ENCODE results near the gene NXPE3.
A peak's percentile ranks its signal among the peaks of the same experiment; 100 is the strongest.

The NXPE3 gene

GRCh38 chr3:101828276-101828675 is 49.3 kb downstream of the NXPE3 start:
- Mint-ChIP-seq H3K4me1 (ENCODE audit: low read depth) (peaks cover 54% of the 10 kb centered on the region), H3K36me3 (ENCODE audit: low read depth) (peaks cover 10% of the 10 kb centered on the region), H3K4me3 (peak overlapping the region; percentile 88), H3K27me3 (ENCODE audit: low read depth) (no peaks in the 10 kb centered on the region), H3K9me3 (no peaks in the 10 kb centered on the region), H3K27ac (peak overlapping the region; percentile 90)
- no peak for DNase-seq (ENCODE audit: low spot score)

- H3K4me3 Mint-ChIP-seq: peak overlapping the region; percentile 88
- peaks cover 10% of the 10 kb centered on the region for H3K36me3 Mint-ChIP-seq (ENCODE audit: low read depth)
- peak overlapping the region; percentile 90 for H3K27ac Mint-ChIP-seq
- peak; percentile 59 for DNase-seq (ENCODE audit: low spot score)
- H3K9me3 Mint-ChIP-seq: no peaks in the 10 kb centered on the region
- no peaks in the 10 kb centered on the region for H3K27me3 Mint-ChIP-seq (ENCODE audit: low read depth)
- H3K4me1 Mint-ChIP-seq (ENCODE audit: low read depth): peaks cover 60% of the 10 kb centered on the region
Observed at GRCh38 chr3:101828691-101829436, 49.9 kb downstream of the NXPE3 start.

- H3K36me3 Mint-ChIP-seq (ENCODE audit: low read depth): peaks cover 10% of the 10 kb centered on the region
- H3K27me3 Mint-ChIP-seq (ENCODE audit: low read depth): no peaks in the 10 kb centered on the region
- H3K4me3 Mint-ChIP-seq: peak overlapping the region; percentile 88
- H3K27ac Mint-ChIP-seq: peak overlapping the region; percentile 90
- H3K4me1 Mint-ChIP-seq (ENCODE audit: low read depth): peaks cover 63% of the 10 kb centered on the region
- H3K9me3 Mint-ChIP-seq: no peaks in the 10 kb centered on the region
- no peak for DNase-seq (ENCODE audit: low spot score)
Observed at GRCh38 chr3:101829437-101829830, 50.4 kb downstream of the NXPE3 start.

- Mint-ChIP-seq H3K4me3 (peak overlapping the region; percentile 88), H3K36me3 (ENCODE audit: low read depth) (peaks cover 10% of the 10 kb centered on the region), H3K27ac (no peak overlapping the region), H3K9me3 (no peaks in the 10 kb centered on the region), H3K4me1 (ENCODE audit: low read depth) (peaks cover 65% of the 10 kb centered on the region), H3K27me3 (ENCODE audit: low read depth) (no peaks in the 10 kb centered on the region)
- DNase-seq (ENCODE audit: low spot score): no peak
Observed at GRCh38 chr3:101829874-101830273, 50.9 kb downstream of the NXPE3 start.

GRCh38 chr3:101833446-101833974 is 54.5 kb downstream of the NXPE3 start:
- H3K36me3 Mint-ChIP-seq (ENCODE audit: low read depth): peaks cover 10% of the 10 kb centered on the region
- H3K4me3 Mint-ChIP-seq: no peak overlapping the region
- no peaks in the 10 kb centered on the region for H3K27me3 Mint-ChIP-seq (ENCODE audit: low read depth)
- no peaks in the 10 kb centered on the region for H3K9me3 Mint-ChIP-seq
- DNase-seq (ENCODE audit: low spot score): peak; percentile 35
- no peak overlapping the region for H3K27ac Mint-ChIP-seq
- peaks cover 53% of the 10 kb centered on the region for H3K4me1 Mint-ChIP-seq (ENCODE audit: low read depth)

GRCh38 chr3:101835676-101836075 is 56.7 kb downstream of the NXPE3 start:
- H3K36me3 Mint-ChIP-seq (ENCODE audit: low read depth): peaks cover 11% of the 10 kb centered on the region
- H3K9me3 Mint-ChIP-seq: no peaks in the 10 kb centered on the region
- H3K27ac Mint-ChIP-seq: no peak overlapping the region
- H3K27me3 Mint-ChIP-seq (ENCODE audit: low read depth): no peaks in the 10 kb centered on the region
- DNase-seq (ENCODE audit: low spot score): no peak
- peaks cover 34% of the 10 kb centered on the region for H3K4me1 Mint-ChIP-seq (ENCODE audit: low read depth)
- no peak overlapping the region for H3K4me3 Mint-ChIP-seq

- H3K36me3 Mint-ChIP-seq (ENCODE audit: low read depth): peaks cover 11% of the 10 kb centered on the region
- DNase-seq (ENCODE audit: low spot score): no peak
- H3K4me3 Mint-ChIP-seq: no peak overlapping the region
- H3K4me1 Mint-ChIP-seq (ENCODE audit: low read depth): peaks cover 31% of the 10 kb centered on the region
- H3K27me3 Mint-ChIP-seq (ENCODE audit: low read depth): no peaks in the 10 kb centered on the region
- H3K9me3 Mint-ChIP-seq: no peaks in the 10 kb centered on the region
- no peak overlapping the region for H3K27ac Mint-ChIP-seq
Observed at GRCh38 chr3:101836160-101836559, 57.1 kb downstream of the NXPE3 start.

- Mint-ChIP-seq H3K9me3 (peaks cover 2% of the 10 kb centered on the region), H3K4me3 (no peak overlapping the region), H3K27me3 (ENCODE audit: low read depth) (no peaks in the 10 kb centered on the region), H3K27ac (no peak overlapping the region), H3K4me1 (ENCODE audit: low read depth) (peaks cover 29% of the 10 kb centered on the region), H3K36me3 (ENCODE audit: low read depth) (peaks cover 9% of the 10 kb centered on the region)
- no peak for DNase-seq (ENCODE audit: low spot score)
Observed at GRCh38 chr3:101836652-101837598, 57.9 kb downstream of the NXPE3 start.

GRCh38 chr3:101838691-101839090 is 59.7 kb downstream of the NXPE3 start:
- H3K9me3 Mint-ChIP-seq: peaks cover 8% of the 10 kb centered on the region
- no peak overlapping the region for H3K4me3 Mint-ChIP-seq
- peaks cover 20% of the 10 kb centered on the region for H3K4me1 Mint-ChIP-seq (ENCODE audit: low read depth)
- H3K27ac Mint-ChIP-seq: no peak overlapping the region
- DNase-seq (ENCODE audit: low spot score): no peak
- no peaks in the 10 kb centered on the region for H3K27me3 Mint-ChIP-seq (ENCODE audit: low read depth)
- peaks cover 17% of the 10 kb centered on the region for H3K36me3 Mint-ChIP-seq (ENCODE audit: low read depth)

- Mint-ChIP-seq H3K9me3 (peaks cover 8% of the 10 kb centered on the region), H3K36me3 (ENCODE audit: low read depth) (peaks cover 15% of the 10 kb centered on the region), H3K4me1 (ENCODE audit: low read depth) (peaks cover 7% of the 10 kb centered on the region), H3K4me3 (no peak overlapping the region), H3K27me3 (ENCODE audit: low read depth) (no peaks in the 10 kb centered on the region), H3K27ac (no peak overlapping the region)
- no peak for DNase-seq (ENCODE audit: low spot score)
Observed at GRCh38 chr3:101840066-101840465, 61.1 kb downstream of the NXPE3 start.

GRCh38 chr3:101842245-101842934 is 63.4 kb downstream of the NXPE3 start:
- peaks cover 15% of the 10 kb centered on the region for H3K36me3 Mint-ChIP-seq (ENCODE audit: low read depth)
- H3K27me3 Mint-ChIP-seq (ENCODE audit: low read depth): no peaks in the 10 kb centered on the region
- no peak overlapping the region for H3K4me3 Mint-ChIP-seq
- H3K27ac Mint-ChIP-seq: no peak overlapping the region
- no peak for DNase-seq (ENCODE audit: low spot score)
- peaks cover 8% of the 10 kb centered on the region for H3K9me3 Mint-ChIP-seq
- no peaks in the 10 kb centered on the region for H3K4me1 Mint-ChIP-seq (ENCODE audit: low read depth)

GRCh38 chr3:101842935-101843330 is 63.9 kb downstream of the NXPE3 start:
- H3K4me3 Mint-ChIP-seq: no peak overlapping the region
- no peak for DNase-seq (ENCODE audit: low spot score)
- peaks cover 8% of the 10 kb centered on the region for H3K9me3 Mint-ChIP-seq
- H3K36me3 Mint-ChIP-seq (ENCODE audit: low read depth): peaks cover 15% of the 10 kb centered on the region
- no peak overlapping the region for H3K27ac Mint-ChIP-seq
- peaks cover 4% of the 10 kb centered on the region for H3K4me1 Mint-ChIP-seq (ENCODE audit: low read depth)
- H3K27me3 Mint-ChIP-seq (ENCODE audit: low read depth): no peaks in the 10 kb centered on the region

GRCh38 chr3:101845425-101845824 is 66.4 kb downstream of the NXPE3 start:
- no peak for DNase-seq (ENCODE audit: low spot score)
- Mint-ChIP-seq H3K4me1 (ENCODE audit: low read depth) (peaks cover 12% of the 10 kb centered on the region), H3K9me3 (peaks cover 8% of the 10 kb centered on the region), H3K36me3 (ENCODE audit: low read depth) (peaks cover 16% of the 10 kb centered on the region), H3K27me3 (ENCODE audit: low read depth) (no peaks in the 10 kb centered on the region), H3K4me3 (no peak overlapping the region), H3K27ac (no peak overlapping the region)

All from T-helper 2 cell treated with Interferon-gamma antibody and Interleukin-4, amounts not matched to agents 5 μg/mL and 100 μg/mL, for 36 hours (primary cell).